Stimulated activated CD4-positive, alpha-beta T cell treated with anti-CD3 and anti-CD28 coated beads, Interleukin-12 subunit alpha, Interleukin-12 subunit beta, amount 100 ng/mL, for 24 hours (primary cell): Measurements from ENCODE around the gene ENPEP.

Experiments used
- DNase-seq, 2 experiments: peaks; one replicate each; pipeline ENCODE4 v3.0.0-alpha.2; 2020; ENCODE audit warnings: low read depth in 2 of 2

ENPEP gene

DNA sequence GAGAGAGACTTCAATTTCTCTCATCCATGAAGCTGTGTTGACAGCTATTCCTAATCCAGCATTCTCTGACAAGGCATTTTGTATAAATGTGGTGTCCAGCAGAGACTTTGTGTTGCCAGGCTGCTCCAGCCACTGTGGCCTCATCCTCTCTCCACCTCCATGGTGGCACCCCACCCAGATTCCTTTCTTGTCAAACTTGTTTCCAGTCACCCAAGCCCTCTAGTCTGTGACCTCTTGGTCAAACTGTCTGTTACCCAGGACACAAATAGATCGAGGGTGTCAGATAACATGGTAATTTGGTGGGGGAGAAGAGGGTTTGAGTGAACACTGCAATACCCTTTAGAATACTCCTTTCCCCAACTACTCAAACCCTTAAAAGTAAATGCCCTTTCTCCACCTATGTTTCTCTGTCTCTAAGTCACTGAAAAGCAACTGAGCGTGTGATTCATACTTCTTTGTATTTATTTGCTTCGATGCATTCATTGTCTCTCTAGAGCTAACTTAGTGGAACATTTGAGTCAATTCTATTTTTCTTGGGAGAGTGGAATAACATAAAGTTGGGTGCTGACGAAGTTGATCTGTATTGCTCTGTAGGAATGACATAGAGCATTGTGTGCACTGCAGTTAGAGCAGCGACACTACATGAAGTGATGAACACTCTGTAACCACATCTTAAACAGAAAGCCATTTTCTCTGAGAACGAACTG, 133.2 kb downstream of the ENPEP start:
- no peak for DNase-seq

DNA sequence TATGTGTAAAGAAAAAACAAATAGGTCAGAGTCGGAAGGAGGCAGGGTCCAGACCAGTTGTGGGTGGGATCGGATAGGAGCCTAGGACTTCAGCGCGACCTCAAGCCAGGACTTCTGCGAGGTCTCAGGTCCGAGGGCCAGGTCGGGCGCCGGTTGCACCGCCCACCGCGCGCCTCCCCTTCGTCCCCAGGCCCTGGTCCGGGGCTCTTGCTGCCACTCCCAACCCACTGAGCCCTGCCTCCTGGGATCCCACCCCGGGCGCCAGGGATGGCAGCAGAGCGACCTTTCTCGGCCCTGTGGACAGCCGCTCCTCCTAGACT, 134.6 kb downstream of the ENPEP start:
- no peak for DNase-seq

DNA sequence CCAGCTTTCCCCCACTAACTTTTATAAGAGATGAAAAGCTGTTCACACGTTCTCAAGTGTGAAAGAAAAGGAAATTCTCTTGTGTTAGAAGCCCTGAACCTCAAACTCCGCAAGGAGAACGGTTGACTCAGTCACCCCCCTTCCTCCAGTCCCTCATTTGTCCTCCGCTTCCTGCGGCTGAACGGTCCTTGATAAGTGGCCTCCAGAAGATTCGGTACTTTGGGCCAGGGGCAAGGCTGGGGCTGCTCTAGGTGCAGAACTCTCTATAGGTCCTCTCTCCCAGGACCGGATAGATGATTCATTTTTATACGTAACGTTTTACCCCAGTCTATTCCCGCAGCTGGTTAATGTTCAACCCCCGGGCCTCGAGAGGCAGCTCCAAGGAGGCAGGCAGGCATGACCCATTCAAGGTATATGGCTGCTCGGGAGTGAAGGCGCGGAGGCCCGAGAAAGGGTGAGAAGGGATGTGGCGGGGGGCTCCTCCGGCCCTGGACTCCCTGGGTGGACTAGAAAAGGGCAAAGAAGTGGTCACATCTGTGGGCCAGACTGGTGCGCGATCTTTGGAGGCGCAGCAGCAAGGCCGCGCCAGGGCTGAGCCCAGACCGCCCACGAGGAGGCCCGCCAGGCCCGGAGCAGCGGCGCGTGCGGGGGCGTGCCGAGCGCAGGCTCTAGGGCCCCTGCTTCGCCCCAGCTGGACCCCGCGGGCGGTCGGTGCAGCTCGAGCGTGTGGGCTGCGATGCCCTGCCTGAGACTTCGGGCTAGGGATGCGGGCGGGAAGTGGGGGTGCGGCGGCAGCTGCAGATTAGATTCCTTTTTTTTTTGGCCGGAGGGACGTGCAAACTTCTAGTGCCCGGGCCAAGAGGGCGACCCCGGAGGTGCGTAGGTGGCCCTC, 135.2 kb downstream of the ENPEP start:
- DNase-seq = no peak

DNA sequence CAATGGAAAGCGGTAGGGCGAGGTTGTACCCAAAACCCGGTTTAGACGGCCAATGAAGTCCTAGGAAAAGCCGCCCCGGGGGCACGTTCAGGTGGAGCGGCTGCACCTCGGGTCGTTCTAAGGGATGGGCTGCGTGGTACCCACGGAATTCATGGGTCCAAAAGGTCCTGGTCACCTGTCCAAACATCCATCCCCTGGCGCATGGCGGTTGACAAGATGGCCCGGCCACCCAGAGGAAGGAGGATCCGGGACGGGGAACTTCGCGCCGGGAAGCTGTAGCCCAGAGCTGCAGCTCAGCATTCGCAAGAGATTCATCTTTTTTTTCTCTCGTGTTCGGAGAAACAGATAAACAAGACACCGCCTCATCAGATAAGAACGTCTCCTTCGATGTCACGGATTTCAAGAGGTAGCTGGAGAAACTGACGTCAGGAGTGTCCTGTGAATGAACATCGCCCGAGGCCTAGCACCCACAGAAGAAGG, 136.1 kb downstream of the ENPEP start:
- DNase-seq = no peak

DNA sequence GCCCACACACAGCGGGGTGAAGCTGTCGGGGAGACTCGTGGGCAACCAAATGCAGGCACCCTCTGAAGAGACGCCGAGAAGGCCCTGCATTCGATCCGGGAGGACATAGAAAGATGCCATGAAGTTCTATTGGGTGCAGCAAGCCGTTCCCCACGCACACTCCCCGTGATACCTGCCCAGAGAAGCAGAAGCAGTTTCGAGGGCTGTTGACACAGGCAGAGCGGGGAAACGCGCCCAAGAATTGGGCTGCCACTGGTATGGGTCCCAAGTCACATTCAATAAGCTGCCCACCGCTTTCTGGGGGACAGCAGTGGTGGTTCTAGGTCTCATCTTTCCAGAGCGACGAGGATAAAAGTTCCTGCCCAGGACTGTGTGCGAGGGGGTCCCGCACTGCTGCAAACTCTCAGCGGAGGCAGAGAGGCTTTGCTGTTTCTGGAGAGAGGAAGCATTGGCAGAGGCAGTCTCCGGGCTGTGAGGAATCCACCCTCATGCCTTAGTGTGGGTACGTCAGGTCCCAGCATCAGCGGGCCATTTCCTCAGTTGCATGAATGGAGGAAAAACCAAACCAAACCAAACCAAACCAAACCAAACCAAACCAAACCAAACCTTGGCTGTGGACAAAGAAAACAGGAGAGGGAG, 136.8 kb downstream of the ENPEP start:
- DNase-seq = no peak

DNA sequence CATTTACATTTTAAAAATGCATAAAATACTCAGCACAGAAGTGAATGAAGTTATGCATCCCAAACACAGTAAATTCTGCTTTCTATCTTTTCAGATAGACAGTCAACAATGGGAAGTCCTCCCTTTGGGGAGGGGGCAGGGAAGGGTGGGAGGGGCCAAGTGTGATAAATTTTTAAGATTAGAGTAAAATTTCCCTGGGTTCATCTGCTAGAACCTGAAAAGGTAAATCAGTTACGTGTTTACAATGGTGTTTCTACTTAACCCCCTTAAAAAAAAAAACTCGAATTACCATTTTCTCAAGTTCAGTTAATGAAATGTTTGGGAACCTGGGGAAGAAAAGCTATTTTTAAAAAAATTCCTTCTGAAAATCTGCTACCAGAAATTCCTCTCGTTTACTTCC, 137.8 kb downstream of the ENPEP start:
- no peak for DNase-seq

DNA sequence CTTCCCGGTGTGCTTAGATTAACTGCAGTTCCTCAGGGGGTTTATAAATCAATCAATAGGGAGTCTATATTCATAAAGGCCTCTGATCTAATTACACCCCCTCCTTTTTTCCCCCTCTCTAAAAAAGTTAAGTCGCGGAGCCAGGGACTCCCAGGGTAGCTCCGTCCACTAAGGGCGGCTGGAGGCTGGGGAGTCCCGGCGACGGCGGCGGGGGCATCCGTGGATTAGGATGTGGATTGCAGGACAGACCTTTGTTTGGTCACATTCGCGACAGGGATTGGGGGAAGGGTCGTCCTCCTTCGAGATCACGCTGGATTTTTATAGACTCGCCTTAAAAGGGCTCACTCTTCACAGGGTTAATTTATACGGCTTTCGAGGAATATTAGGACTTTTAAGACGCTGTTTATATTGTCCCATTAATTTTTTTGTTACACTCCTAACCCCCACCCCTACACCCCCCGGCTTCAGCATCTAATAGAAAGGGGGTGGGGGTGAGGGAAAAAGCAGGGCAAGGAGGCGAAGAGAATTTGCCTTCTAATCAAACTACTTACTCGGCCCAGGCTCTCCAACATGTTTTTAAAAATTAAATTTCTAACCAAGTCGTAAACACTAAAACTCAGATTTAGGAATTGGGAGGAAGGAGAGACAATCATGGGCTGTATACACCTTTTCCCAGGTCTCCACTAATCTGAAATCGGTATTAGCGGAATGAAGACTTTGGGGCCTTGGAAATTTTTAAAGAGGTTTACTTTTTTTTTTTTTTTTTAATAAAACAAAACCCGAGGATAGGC, 138.4 kb downstream of the ENPEP start:
- no peak for DNase-seq
